ENCODE data around the gene CRYBG1. TPM values are rescaled to one million over a fixed set of nuclear protein-coding genes. Genes with fewer than 3 reads are reported as not detected.

The CRYBG1 gene
- total and polyA plus RNA-seq, 2 of the 13 experiments (the other 11 are each of a cell fraction or from before 2014, with no cell fraction given) = 10.1 to 21.9 TPM

DNA sequence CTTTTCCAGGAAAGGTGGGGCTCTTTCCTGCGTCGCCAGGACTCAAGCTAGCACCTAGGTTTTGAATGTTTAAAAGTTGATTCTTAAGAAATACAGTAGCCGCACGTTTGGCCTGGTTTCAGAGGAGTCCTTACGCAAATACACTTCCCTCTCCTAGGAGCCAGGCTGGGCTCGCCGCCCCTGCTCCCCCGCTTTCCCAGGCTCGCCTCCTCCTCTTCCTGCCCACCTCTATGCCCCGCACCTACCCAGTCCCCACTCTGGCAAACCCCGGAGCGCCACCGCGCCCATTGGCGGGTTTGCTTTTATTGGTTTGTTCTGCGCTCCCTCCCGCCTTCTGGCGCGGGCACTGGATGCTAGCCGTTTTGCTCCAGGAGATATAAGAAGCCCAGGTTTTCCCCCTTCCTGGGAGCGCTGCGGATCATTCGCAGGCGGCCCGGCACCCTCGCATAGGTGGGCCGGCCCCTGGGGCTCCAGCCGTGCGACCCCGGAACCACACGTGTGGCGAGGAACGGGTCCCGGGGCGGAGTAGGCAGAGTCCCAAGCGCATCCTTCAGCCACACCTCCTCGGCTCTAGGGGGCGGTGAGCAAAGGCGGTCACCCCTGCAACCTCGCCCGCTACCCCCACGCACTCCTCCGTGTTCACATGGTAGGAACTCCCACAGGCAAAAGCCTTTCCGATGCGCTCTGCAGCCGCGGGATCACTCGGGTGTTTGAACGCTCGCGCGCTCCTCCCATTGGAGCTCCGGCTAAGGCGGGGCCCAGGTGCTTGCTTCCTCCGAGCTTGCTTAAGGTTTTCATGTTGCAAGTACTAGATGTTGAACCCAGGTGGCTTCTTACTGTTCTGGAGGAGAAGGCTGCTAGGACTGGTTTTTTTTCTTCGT is 149.8 kb downstream of the CRYBG1 start (continued):
- TF ChIP-seq, protein P1, sequence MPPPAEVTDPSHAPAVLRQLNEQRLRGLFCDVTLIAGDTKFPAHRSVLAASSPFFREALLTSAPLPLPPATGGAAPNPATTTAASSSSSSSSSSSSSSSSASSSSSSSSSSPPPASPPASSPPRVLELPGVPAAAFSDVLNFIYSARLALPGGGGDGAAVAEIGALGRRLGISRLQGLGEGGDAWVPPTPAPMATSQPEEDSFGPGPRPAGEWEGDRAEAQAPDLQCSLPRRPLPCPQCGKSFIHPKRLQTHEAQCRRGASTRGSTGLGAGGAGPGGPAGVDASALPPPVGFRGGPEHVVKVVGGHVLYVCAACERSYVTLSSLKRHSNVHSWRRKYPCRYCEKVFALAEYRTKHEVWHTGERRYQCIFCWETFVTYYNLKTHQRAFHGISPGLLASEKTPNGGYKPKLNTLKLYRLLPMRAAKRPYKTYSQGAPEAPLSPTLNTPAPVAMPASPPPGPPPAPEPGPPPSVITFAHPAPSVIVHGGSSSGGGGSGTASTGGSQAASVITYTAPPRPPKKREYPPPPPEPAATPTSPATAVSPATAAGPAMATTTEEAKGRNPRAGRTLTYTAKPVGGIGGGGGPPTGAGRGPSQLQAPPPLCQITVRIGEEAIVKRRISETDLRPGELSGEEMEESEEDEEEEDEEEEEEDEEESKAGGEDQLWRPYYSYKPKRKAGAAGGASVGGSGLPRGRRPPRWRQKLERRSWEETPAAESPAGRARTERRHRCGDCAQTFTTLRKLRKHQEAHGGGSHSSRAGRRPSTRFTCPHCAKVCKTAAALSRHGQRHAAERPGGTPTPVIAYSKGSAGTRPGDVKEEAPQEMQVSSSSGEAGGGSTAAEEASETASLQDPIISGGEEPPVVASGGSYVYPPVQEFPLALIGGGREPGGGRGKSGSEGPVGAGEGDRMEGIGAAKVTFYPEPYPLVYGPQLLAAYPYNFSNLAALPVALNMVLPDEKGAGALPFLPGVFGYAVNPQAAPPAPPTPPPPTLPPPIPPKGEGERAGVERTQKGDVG (CRISPR knock-in tag; IDR thresholded peaks at IDR 0.05; ENCODE audit: borderline replicate concordance) = no peak
- TF ChIP-seq, protein P2, sequence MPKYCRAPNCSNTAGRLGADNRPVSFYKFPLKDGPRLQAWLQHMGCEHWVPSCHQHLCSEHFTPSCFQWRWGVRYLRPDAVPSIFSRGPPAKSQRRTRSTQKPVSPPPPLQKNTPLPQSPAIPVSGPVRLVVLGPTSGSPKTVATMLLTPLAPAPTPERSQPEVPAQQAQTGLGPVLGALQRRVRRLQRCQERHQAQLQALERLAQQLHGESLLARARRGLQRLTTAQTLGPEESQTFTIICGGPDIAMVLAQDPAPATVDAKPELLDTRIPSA (CRISPR knock-in tag; IDR thresholded peaks at IDR 0.05; ENCODE audit: borderline replicate concordance) = no peak
- 0 out of 2 replicates have a peak, but pooled peaks have one; percentile 16 for TF ChIP-seq ZBTB1 (CRISPR knock-in tag; IDR thresholded peaks at IDR 0.05; ENCODE audit: borderline replicate concordance)
- TF ChIP-seq, protein P3, sequence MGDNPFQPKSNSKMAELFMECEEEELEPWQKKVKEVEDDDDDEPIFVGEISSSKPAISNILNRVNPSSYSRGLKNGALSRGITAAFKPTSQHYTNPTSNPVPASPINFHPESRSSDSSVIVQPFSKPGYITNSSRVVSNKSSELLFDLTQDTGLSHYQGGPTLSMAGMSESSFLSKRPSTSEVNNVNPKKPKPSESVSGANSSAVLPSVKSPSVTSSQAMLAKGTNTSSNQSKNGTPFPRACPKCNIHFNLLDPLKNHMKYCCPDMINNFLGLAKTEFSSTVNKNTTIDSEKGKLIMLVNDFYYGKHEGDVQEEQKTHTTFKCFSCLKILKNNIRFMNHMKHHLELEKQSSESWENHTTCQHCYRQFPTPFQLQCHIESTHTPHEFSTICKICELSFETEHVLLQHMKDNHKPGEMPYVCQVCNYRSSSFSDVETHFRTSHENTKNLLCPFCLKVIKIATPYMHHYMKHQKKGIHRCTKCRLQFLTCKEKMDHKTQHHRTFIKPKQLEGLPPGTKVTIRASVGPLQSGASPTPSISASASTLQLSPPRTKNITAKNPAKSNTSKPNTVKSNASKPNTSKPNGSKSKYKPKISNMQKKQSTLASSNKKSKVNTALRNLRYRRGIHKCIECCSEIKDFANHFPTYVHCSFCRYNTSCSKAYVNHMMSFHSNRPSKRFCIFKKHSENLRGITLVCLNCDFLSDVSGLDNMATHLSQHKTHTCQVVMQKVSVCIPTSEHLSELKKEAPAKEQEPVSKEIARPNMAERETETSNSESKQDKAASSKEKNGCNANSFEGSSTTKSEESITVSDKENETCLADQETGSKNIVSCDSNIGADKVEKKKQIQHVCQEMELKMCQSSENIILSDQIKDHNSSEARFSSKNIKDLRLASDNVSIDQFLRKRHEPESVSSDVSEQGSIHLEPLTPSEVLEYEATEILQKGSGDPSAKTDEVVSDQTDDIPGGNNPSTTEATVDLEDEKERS (CRISPR knock-in tag; IDR thresholded peaks at IDR 0.05) = no peak
- TF ChIP-seq, protein P4, sequence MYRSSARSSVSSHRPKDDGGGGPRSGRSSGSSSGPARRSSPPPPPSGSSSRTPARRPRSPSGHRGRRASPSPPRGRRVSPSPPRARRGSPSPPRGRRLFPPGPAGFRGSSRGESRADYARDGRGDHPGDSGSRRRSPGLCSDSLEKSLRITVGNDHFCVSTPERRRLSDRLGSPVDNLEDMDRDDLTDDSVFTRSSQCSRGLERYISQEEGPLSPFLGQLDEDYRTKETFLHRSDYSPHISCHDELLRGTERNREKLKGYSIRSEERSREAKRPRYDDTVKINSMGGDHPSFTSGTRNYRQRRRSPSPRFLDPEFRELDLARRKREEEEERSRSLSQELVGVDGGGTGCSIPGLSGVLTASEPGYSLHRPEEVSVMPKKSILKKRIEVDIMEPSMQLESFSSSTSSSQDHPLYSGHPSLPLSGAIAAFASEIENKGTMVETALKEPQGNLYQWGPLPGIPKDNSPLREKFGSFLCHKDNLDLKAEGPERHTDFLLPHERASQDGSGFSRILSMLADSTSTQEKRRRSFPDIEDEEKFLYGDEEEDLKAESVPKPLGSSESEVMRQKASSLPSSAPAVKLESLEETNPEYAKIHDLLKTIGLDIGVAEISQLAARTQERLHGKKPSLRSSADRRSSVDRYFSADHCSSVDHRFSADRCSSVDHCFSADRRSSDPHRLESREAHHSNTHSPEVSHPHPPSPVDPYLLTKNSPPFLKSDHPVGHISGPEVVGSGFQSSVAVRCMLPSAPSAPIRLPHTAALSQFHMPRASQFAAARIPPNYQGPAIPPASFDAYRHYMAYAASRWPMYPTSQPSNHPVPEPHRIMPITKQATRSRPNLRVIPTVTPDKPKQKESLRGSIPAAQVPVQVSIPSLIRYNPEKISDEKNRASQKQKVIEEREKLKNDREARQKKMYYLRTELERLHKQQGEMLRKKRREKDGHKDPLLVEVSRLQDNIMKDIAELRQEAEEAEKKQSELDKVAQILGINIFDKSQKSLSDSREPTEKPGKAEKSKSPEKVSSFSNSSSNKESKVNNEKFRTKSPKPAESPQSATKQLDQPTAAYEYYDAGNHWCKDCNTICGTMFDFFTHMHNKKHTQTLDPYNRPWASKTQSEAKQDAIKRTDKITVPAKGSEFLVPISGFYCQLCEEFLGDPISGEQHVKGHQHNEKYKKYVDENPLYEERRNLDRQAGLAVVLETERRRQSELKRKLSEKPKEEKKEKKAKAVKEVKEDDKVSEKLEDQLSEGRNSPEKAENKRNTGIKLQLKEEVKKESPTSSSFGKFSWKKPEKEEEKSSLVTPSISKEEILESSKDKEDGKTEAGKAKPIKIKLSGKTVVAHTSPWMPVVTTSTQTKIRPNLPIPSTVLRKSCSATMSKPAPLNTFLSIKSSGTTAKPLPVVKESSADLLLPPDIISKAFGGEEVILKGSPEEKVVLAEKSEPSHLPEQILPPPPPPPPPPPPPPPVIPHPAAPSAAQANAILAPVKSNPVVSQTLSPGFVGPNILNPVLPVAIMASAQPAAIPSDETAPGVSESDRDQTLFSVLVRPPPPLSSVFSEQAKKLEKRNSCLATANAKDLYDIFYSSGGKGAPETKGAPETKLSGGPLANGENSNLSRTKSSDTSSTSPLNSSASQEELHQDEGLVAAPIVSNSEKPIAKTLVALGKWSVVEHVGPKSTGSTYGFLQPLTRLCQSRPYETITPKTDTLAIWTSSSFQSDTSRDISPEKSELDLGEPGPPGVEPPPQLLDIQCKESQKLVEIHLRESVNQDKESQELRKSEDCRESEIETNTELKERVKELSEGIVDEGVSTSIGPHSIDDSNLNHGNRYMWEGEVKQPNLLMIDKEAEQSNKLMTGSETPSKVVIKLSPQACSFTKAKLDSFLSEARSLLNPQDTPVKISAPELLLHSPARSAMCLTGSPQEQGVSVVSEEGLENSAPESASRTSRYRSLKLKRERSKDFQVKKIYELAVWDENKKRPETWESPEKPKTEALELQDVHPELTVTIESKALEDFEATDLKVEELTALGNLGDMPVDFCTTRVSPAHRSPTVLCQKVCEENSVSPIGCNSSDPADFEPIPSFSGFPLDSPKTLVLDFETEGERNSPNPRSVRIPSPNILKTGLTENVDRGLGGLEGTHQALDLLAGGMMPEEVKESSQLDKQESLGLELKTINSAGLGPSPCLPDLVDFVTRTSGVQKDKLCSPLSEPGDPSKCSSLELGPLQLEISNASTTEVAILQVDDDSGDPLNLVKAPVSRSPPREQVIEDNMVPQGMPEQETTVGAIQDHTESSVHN (CRISPR knock-in tag; IDR thresholded peaks at IDR 0.05) = no peak
